ENCODE results near the gene APOL3.
A peak's percentile ranks its signal among the peaks of the same experiment; 100 is the strongest.

The APOL3 gene

DNA sequence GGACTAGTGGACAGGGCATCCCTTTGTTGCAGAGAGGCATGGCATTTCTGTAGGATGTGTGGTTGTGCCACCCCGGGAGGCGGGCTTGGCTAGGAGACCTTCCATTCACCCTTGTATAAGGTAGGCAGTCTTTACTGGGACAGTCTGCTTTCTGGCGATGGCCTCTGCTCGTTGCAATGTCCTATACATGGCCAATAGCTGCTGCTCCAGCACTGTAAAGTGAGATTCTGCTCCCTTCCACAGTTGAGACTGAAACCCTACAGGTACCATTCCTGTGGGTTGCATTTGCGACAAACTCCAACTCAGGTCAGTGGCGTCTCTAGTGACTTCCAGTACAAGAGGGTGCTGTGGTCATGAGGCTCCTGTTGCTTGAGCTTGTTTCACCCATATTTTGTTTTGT lies 20.4 kb upstream of the APOL3 start:
- H3K4me3 ChIP-seq (ENCODE audit: low read length), result no peak overlapping the region
- TF ChIP-seq, protein P1, sequence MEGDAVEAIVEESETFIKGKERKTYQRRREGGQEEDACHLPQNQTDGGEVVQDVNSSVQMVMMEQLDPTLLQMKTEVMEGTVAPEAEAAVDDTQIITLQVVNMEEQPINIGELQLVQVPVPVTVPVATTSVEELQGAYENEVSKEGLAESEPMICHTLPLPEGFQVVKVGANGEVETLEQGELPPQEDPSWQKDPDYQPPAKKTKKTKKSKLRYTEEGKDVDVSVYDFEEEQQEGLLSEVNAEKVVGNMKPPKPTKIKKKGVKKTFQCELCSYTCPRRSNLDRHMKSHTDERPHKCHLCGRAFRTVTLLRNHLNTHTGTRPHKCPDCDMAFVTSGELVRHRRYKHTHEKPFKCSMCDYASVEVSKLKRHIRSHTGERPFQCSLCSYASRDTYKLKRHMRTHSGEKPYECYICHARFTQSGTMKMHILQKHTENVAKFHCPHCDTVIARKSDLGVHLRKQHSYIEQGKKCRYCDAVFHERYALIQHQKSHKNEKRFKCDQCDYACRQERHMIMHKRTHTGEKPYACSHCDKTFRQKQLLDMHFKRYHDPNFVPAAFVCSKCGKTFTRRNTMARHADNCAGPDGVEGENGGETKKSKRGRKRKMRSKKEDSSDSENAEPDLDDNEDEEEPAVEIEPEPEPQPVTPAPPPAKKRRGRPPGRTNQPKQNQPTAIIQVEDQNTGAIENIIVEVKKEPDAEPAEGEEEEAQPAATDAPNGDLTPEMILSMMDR (conservative IDR thresholded peaks at IDR 0.05; ENCODE audit: low read depth, low read length), result no peak
- no peak for DNase-seq (ENCODE audit: low read depth)

DNA sequence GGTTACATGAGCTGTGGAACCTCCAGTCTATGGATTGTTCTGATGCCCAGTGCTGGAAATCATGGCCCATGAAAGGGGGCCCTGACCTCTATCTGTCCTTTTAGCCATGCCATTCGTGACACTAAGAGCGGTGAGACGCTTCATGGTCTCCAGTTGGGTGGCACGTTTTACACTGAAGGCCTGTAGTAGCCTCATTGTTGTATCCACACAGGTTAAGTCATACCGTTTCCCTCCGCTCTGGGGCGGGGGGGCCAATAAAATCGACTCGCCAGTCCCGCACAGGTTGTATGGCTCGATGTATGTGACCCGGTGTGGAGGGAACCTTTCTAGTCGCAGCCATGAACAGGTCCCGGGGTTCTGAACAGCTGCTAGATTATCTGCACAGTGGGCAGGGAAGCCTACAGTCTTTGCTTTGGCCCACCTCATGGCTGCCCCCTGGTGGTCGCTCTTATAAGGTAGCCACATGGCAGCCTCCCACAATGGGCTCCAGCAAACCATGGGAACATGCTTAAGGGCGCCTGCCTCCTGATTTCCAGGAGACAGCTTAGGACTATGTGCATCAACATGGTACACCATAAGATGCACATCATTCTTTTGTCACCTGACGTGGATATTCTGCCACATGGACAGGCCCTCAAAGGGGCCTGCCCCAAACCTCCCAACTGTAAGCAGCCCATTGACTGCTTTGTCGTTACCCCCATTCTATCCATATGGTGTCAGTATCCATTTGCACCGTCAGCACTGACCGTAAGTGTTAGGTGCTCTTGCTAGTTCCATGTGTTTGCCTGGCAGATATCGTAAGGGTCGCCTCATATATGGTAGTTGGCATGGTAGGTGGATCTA lies 19.7 kb upstream of the APOL3 start:
- TF ChIP-seq, protein P1 (conservative IDR thresholded peaks at IDR 0.05; ENCODE audit: low read depth, low read length), result peak; percentile 73
- no peak for DNase-seq (ENCODE audit: low read depth)
- no peak overlapping the region for H3K4me3 ChIP-seq (ENCODE audit: low read length)

DNA sequence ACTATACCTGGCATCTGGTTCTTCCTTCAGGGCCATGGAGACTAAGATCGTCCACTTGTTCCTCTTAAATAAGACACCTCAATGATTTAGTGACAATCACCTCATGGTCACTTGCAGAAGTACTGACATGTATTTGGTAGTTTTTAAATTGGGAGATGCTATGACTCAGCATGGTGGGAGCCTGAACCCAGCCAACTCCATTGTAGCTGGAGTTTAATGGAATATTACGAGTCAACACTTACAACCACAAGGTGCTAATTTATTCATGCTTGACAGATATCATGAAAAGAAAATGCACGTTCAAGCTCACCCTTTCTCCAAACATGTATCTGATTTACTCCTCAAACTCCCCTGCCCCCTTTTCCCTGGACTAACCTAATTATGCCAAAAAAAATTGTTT lies 16.6 kb upstream of the APOL3 start:
- TF ChIP-seq, protein P1 (conservative IDR thresholded peaks at IDR 0.05; ENCODE audit: low read depth, low read length), result no peak
- DNase-seq (ENCODE audit: low read depth), result no peak
- no peak overlapping the region for H3K4me3 ChIP-seq (ENCODE audit: low read length)

DNA sequence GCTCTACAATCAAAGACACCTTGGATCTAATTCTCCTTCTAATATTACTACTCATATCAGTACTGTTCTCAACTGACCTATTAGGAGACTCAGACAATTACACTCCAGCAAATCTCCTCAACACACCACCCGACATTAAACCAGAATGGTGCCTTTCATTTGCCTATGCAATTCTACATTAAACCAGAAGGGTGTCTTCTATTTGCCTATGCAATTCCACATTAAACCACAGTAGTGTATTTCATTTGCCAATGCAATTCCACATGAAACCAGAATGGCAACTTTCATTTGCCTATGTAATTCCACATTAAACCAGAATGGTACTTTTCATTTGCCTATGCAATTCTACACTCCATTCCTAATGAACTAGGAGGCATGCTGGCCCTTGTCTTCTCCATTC lies 15.3 kb upstream of the APOL3 start:
- H3K4me3 ChIP-seq (ENCODE audit: low read length), result no peak overlapping the region
- no peak for DNase-seq (ENCODE audit: low read depth)

DNA sequence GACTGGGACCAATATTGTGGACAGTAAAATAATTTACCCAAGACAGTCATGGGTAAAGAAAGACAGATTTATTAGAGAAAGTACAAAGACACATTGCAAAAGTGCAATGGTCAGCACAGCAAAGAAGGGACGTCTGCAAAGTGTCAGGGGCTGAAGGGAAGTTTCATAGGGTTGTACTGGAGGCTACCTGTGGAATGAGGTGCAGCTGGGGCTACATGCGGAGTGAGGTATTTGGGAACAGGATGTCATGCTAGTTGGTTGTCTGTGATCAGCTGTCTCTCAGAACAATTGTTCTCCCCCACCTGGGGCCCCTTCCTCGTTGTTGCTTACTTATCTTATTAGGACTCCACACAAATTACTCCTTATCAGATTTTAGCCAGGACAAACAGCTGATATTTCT lies 11.4 kb upstream of the APOL3 start:
- TF ChIP-seq, protein P1 (conservative IDR thresholded peaks at IDR 0.05; ENCODE audit: low read depth, low read length), result no peak
- DNase-seq (ENCODE audit: low read depth), result no peak
- no peak overlapping the region for H3K4me3 ChIP-seq (ENCODE audit: low read length)

More for the DNA sequence above, 15.3 kb upstream of the APOL3 start:
- TF ChIP-seq, protein P1 (conservative IDR thresholded peaks at IDR 0.05; ENCODE audit: low read depth, low read length), result no peak

- H3K4me3 ChIP-seq (ENCODE audit: low read length), result no peak overlapping the region
- TF ChIP-seq, protein P1 (conservative IDR thresholded peaks at IDR 0.05; ENCODE audit: low read depth, low read length), result no peak
- no peak for DNase-seq (ENCODE audit: low read depth)
Observed at GRCh38 chr22:36166518-36167220, 6.1 kb upstream of the APOL3 start.

Measured in retinal pigment epithelial cell (primary cell).